HG03025 (cell line): ENCODE results near the gene SNX21.
"Not testable (repeated sequence)": the region's sequence is repeated elsewhere in the genome, so short reads cannot be mapped to it uniquely, and the experiment has no call there.

Experiments
- ATAC-seq: cut with Tn5 transposase; IDR thresholded peaks from one replicate; pipeline ENCODE4 v1.9.1; 2021; ENCODE audit warnings: mild to moderate bottlenecking, moderate library complexity; ENCODE audit not compliant: unreplicated experiment, low FRiP score

Gene SNX21

DNA sequence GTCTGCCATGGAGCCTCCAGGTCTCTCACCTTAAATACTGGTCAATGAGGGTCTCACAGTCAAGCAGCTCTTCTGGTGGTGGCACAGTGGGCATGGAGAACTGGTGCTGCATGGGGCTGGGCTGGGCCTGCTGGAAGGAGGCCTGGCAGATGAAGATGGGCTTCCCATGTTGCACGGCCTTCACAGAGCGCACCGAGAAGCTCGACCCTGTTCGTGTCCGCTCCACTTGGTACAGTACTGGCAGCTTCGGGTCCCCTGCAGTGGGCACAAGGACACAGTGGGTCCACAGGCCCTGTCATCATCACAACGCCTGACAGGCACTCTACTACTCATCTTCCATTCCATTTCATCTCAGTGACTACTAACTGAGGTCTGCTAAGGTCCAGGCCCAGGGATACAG, 14.8 kb downstream of the SNX21 start:
- no peak for ATAC-seq

DNA sequence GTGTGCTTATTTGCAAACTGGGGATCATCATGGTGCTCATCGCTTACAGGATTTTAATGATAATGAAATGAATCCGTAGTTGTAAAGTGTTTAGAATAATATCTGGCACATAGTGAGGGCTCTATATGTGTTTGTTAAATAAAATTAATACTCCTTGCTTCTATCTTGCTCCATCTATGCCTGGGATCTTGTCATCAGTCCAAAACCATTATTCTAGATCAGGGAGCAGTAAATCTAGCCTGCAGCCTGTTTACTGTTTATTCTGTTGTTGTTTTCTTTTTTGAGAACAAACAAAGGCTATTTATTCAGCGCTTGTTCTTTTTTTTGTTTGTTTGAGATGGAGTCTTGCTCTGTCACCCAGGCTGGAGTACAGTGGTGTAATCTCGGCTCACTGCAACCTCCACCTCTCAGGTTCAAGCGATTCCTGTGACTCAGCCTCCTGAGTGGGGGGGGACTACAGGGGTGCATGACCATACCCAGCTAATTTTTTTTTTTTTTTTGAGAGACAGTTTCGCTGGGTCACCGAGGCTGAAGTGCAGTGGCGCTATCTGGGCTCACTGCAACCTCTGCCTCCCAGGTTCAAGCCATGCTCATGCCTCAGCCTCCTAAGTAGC, 15.5 kb downstream of the SNX21 start:
- no peak for ATAC-seq

DNA sequence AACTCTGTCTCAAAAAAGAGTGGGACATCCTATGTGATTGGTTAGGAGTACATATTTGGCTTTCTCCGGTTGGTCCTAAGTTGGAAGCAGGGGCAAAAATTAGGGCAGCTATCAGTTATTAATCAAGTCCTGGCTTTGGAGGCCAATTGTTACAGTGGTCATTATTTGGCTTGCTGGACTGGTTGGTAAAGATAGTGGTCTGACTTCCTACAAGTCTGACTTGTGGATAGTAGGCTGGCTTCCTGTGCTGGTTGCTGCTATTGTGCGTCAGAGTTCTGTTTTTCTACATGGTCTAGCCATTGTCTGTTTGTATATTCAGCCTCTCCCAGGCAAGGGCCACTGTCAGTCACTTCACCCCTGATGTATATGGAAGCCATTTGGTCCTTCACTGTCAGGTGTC, 16.6 kb downstream of the SNX21 start:
- ATAC-seq: no peak

- ATAC-seq: no peak
These were observed 17.3 kb downstream of the SNX21 start for GRCh38 chr20:45850926-45851325.

DNA sequence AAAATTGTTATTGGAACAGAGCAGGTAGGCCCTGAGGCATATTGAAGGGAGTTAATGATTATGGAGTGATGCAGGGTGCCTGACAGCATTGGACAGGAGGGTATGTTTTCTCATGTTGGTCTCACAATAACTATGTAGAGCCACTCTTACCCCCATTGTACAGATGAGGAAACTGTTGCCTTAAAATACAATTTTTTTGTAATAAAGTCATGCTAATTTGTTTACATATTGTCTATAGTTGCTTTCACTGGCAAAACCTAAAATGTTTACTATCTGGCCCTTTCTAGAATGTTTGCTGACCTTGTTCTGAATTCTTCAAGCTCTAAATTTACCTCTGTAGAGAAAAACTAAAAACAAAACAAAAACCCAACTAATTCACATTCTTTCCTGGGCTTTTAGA, 17.9 kb downstream of the SNX21 start:
- ATAC-seq: no peak

- no peak for ATAC-seq
These were observed 18.7 kb downstream of the SNX21 start for GRCh38 chr20:45852326-45852725.

DNA sequence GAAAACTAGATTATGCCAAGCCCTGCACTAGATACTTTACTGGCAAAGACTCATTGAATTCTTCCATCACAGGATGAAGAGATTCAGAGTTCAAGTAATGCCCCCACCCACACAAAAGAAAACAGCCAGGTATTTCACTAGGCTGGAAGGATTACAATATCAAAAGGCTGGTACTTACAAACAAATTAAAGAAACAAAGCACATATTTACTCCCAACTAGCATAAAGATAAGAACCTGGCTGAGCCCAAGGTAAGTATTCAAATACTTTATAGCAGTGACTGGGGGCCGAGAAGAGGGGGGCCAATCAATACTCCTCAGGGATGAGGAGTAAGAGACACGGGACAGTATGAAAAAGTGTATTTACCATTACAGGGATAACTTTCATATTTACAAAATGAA, 19.9 kb downstream of the SNX21 start:
- no peak for ATAC-seq

GRCh38 chr20:45857114-45857881, 23.7 kb downstream of the SNX21 start, which contains the start of the genes ACOT8 and ZSWIM3:
TSS of gene ACOT8 (minus strand) at chr20:45857392. CDS start at chr20:45857315, 77 bp downstream.
TSS of gene ZSWIM3 (plus strand) at chr20:45857614. CDS start at chr20:45857826, 212 bp downstream.
- peak; percentile 93 for ATAC-seq

- ATAC-seq: peak; percentile 1
These were observed 24.2 kb downstream of the SNX21 start for GRCh38 chr20:45857882-45858216.

DNA sequence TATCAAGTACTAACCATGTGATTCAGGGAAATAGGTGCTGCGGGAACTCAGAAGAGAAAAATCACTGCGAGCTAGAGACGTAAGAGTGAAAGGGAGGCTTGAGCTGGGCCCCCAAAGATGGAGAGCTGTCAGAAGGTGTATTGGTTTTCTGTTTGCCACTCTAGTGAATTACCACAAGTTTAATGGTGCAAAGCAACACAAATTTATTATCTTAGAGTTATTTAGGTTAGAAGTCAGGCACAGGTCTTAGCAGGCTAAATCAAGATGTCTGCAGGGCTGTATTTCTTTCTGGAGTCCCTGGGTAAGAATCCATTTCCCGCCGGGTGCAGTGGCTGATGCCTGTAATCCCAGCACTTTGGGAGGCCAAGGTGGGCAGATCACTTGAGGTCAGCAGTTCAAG, 26.3 kb downstream of the SNX21 start:
- no peak for ATAC-seq

DNA sequence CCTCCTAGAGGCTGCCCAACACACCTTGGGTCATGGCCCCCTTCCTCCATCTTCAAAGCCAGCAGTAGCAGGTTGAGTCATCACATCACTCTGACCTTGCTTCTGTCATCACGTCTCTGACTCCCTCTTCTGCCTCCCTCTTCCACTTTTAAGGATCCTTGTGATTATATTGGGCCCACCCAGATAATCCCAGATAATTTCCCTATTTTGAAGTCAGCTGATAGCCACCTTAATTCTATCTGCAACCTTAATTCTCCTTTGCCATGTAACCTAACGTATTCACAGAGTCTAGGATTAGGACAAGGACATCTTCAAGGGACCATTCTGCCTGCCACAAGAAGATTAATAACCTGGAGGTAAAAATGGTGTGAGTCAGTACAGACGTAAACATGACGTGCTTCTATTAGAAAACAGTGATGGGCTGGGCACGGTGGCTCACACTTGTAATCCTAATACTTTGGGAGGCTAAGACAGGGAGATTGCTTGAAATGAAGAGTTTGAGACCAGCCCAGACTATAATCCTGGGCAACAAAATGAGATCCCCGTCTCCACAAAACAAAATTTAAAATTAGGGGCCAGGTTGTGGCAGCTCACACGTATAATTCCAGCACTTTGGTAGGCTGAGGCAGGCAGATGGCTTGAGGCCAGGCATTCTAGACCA, 27.1 kb downstream of the SNX21 start:
- ATAC-seq: no peak

- no peak for ATAC-seq
These were observed 27.8 kb downstream of the SNX21 start for GRCh38 chr20:45861221-45862075.

DNA sequence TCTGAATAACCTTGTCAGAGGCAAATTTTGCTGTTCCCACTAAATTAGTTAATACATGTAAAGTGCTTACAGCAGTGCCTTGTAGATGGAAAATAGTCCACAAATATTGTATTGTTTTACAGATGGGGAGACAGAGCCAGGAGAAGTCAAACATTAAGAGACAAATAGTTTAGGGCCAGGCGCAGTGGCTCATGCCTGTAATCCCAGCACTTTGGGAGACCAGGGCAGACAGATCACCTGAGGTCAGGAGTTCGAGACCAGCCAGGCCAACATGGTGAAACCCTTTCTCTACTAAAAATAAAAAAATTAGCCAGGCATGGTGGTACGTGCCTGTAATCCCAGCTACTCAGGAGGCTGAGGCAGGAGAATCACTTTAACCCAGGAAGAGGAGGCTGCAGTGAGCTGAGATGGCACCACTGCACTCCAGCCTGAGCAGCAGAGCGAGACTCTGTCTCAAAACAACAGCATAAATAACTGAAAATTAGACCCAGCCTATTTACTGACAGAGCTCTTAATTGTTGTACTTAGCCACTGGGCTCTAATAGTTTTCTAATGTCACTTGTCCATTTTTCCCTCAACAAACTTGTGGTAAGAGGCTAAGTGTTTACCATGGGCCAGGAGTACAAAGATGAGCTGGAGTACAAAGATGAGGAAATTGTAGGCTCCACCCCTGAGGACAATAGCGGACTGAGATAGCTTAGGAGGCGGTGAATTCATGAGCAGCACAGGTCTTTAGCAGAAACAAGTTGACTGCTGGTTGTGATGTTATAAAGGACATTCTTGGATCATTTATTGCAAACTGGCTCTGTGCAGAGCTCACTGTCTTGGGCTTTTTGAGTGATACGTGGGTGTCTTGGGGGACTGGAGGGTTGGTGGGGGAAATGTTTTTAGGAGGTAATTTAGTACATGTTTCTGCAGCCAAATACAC, 30.2 kb downstream of the SNX21 start:
- no peak for ATAC-seq

DNA sequence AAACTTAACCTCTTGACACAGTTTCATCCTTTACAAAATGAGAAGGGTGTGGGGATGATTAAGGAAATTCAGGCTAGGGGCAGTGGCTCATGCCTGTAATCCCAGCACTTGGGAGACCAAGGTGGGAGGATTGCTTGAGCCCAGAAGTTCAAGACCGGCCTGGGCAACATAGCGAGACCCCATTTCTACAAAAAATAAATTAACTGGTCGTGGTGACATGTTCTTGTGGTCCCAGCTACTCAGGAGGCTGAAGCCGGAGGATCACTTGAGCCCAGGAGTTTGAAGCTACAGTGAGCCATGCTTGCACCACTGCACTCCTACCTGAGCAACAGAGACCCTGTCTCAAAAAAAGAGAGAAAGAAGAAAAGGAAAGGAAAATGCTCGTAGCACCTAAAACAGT, 32.9 kb downstream of the SNX21 start:
- no peak for ATAC-seq

DNA sequence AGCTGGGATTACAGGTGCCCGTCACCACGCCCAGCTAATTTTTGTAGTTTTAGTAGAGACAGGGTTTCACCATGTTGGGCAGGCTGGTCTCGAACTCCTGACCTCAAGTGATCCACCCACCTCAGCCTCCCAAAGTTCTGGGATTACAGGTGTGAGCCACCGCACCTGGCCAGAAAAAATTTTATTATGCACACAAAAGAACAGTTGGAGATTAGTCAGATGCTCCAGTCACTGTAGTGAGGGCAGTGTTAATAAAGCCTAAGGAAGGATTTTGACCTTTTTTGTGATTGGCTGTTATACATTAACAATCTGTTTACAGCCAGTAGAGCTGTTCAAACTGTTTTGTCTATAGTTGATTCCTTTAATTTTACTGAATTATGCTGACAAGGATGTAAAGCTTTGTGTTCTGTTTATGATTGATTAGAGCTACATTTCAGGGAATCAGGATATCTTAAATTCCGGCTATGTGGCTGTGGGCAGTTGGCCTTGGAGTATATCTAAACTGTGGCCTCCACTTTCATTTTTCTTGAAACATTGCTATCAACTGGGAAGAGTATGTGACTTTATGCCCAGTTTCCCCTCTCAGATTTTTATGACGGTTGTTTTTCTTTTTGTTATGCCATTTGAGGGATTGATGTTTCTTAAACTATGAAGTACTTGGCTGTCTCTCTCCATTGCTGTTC, 33.7 kb downstream of the SNX21 start:
- no peak for ATAC-seq

- ATAC-seq: no peak
These were observed 34.2 kb downstream of the SNX21 start for GRCh38 chr20:45867819-45868176.

DNA sequence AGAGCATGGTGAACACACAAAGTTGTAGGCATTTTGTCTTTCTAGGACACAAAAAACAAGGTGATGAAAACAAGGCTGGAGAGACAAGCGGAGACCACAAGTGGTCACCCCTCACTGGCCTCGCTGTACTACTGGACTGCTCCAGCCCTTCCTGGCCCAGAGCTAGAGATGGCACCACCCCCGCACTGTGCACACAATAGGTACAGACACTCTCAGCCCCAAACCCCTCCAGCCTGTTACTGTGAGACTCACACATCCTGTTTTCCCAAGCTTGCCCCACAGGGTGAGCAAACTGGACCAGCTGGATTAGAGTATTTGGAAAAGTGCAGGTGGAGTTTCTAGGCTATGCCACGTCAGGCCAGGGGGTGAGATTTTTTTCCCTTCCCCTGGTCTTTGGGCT, 39.0 kb downstream of the SNX21 start:
- ATAC-seq: no peak

DNA sequence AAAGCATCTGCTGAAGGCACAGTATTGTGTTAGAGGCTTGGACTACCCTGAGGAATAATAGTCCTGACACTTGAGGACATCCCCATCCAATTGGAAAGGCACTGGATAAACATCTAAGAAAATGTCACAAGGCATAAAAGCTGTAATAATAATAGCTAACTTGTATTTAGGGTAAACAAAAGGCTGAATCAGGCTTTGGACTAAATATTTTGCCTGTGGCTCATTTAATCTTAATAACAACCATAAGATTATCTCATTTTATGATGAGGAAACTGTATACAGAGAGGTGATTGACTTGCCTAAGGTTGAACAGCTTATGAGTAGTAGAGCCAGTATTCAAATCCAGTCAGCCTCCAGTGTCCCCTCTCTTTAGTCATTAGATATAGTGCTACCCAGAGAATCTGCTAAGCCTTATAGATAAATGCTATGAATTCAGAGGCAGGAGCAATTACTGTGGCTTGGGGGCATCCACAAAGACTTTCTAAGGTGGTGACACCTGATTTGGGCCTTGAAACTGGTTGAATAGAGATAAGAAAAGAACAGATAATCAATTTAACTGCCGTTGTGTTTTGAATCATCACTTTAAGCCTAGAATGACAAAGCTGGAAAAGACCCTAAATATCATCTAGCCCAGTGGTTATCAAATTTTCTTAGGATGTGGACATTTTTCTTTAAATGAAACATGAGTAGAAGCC, 40.0 kb downstream of the SNX21 start:
- ATAC-seq: no peak

- ATAC-seq: not testable (repeated sequence)
These were observed 40.5 kb downstream of the SNX21 start for GRCh38 chr20:45874104-45874481.
